K562 (cell line): ENCODE measurements around the gene IRF1. TPM values are rescaled to one million over a fixed set of nuclear protein-coding genes. Genes with fewer than 3 reads are reported as not detected.

Experiments used
- ATAC-seq: fragments of 200-7000 bp; cut with Tn5 transposase; 3 replicates; pipeline ENCODE4 v1.9.1; 2020; ENCODE audit warnings: moderate library complexity
- BruUV-seq: library from RNA; stranded (reverse); fragments of 400-500 nt; replicated peaks from 2 replicates; lab custom pipeline; 2021; lab: Mats Ljungman, UMichigan
- CTCF ChIA-PET: fragments of 300-600 bp; formaldehyde crosslinking; extraction: SDS; loops from one replicate; lab custom pipeline; 2021; ENCODE audit warnings: low intra/inter-chr PET ratio; lab: Yijun Ruan, JAX
- POLR2A ChIA-PET: fragments of 300-600, 350-650 bp; sonication (Branson Sonifier 250); formaldehyde crosslinking; extraction: SDS; loops from one replicate; lab custom pipeline; 2021; ENCODE audit warnings: antibody characterized with exemption, inconsistent platforms; lab: Yijun Ruan, JAX
- DNase-seq, 4 experiments: peaks; one replicate each; pipeline versions ENCODE4 v3.0.0 to v3.0.0-alpha.2; 2011 to 2018; ENCODE audit warnings: low spot score in 3 of 4, mixed read lengths in 3 of 4; ENCODE audit errors: extremely low read depth in 1 of 4
- FAIRE-seq: peaks from 2 replicates; lab custom pipeline; 2011; peaks lifted over from hg19 to GRCh38; lab: Jason Lieb, UNC
- H2AFZ ChIP-seq: 2 replicates; pipeline ENCODE4 v1.6.0; 2011; ENCODE audit warnings: low read depth, low read length, control low read depth, inconsistent platforms
- H3K27ac ChIP-seq: fragments of 200-600 bp; 3 replicates; pipeline ENCODE4 v1.8.0; 2011; ENCODE audit warnings: low read depth, mild to moderate bottlenecking, control low read depth, inconsistent platforms, low read length, moderate library complexity, mixed read lengths; ENCODE audit errors: extremely low read depth
- H3K27me3 ChIP-seq, 2 experiments: fragments of 300-600 bp in 1 of 2; 2 replicates in 1 of 2; 3 replicates in 1 of 2; pipeline versions ENCODE4 v1.6.0 to v1.8.0; 2011; ENCODE audit warnings: inconsistent platforms in 2 of 2, low read length in 2 of 2, mild to moderate bottlenecking in 1 of 2, mixed read lengths in 1 of 2, moderate library complexity in 1 of 2; ENCODE audit not compliant: control insufficient read depth in 2 of 2, insufficient read depth in 2 of 2
- H3K36me3 ChIP-seq: fragments of 300-600 bp; 3 replicates; pipeline ENCODE4 v1.8.0; 2011; ENCODE audit warnings: mild to moderate bottlenecking, low read length, inconsistent platforms; ENCODE audit not compliant: control insufficient read depth, insufficient read depth
- H3K4me1 ChIP-seq, 2 experiments: fragments of 200-600 bp in 1 of 2; replicated peaks in 1 of 2; 2 replicates in 1 of 2; 3 replicates in 1 of 2; pipeline versions ENCODE4 v1.5.1 to v1.8.0; 2011; ENCODE audit warnings: inconsistent platforms in 2 of 2, low read length in 2 of 2, mild to moderate bottlenecking in 1 of 2, mixed read lengths in 1 of 2, moderate library complexity in 1 of 2; ENCODE audit not compliant: control insufficient read depth in 2 of 2, insufficient read depth in 2 of 2
- H3K4me2 ChIP-seq: 2 replicates; pipeline ENCODE4 v1.6.1; 2011; ENCODE audit warnings: low read length, control low read depth, inconsistent platforms, mixed read lengths; ENCODE audit not compliant: insufficient read depth
- H3K4me3 ChIP-seq: fragments of 200-600 bp; sonication (generic), shearing (Covaris generic); 2 replicates; pipeline ENCODE4 v1.5.1; 2016; ENCODE audit warnings: control low read depth, inconsistent platforms
- H3K79me2 ChIP-seq: fragments of 200-600 bp; 3 replicates; pipeline ENCODE4 v1.8.0; 2011; ENCODE audit warnings: low read length, inconsistent platforms; ENCODE audit not compliant: control insufficient read depth, insufficient read depth
- H3K9ac ChIP-seq, 2 experiments: 2 replicates each; pipeline versions ENCODE4 v1.6.0 to v1.6.1; 2011; ENCODE audit warnings: low read depth in 2 of 2, low read length in 2 of 2, control low read depth in 1 of 2, inconsistent platforms in 1 of 2, mild to moderate bottlenecking in 1 of 2, mixed read lengths in 1 of 2; ENCODE audit not compliant: insufficient read depth in 1 of 2
- H3K9me1 ChIP-seq: one replicate; pipeline ENCODE4 v1.6.0; 2011; ENCODE audit warnings: inconsistent platforms, mild to moderate bottlenecking, low read length, moderate library complexity; ENCODE audit not compliant: control insufficient read depth, insufficient read depth
- H3K9me3 ChIP-seq: replicated peaks from 2 replicates; pipeline ENCODE4 v1.5.1; 2011; ENCODE audit warnings: low read depth, low read length, inconsistent platforms; ENCODE audit not compliant: control insufficient read depth, insufficient read depth
- H4K20me1 ChIP-seq: replicated peaks from 2 replicates; pipeline ENCODE4 v1.6.1; 2011; ENCODE audit warnings: low read length, inconsistent platforms, mixed read lengths; ENCODE audit not compliant: control insufficient read depth, insufficient read depth
- ATF1 ChIP-seq, 2 experiments: fragments of 450-650 bp in 1 of 2; IDR thresholded peaks; 2 replicates each; pipeline ENCODE4 v1.6.1; 2016; ENCODE audit warnings: missing compliant biosample characterization in 1 of 2, missing genetic modification characterization in 1 of 2
- MCM3 ChIP-seq: fragments of 450-650 bp; IDR thresholded peaks from 2 replicates; pipeline ENCODE4 v1.6.1; 2016
- MCM5 ChIP-seq: fragments of 450-650 bp; IDR thresholded peaks from 2 replicates; pipeline ENCODE4 v1.6.1; 2016; ENCODE audit warnings: low read depth
- MEF2D ChIP-seq: conservative IDR thresholded peaks from 2 replicates; pipeline ENCODE4 v1.6.1; 2016; ENCODE audit warnings: low read depth, missing genetic modification characterization, missing compliant biosample characterization
- MYBL2 ChIP-seq, 2 experiments: fragments of 450-650 bp in 1 of 2; sonication (generic) in 1 of 2; formaldehyde crosslinking in 1 of 2; IDR thresholded peaks; 2 replicates each; pipeline versions ENCODE4 v1.6.1 to v1.8.1; 2017 to 2022; ENCODE audit warnings: borderline replicate concordance in 1 of 2, inconsistent platforms in 1 of 2, low read depth in 1 of 2, mild to moderate bottlenecking in 1 of 2, missing genetic modification reagents in 1 of 2, moderate library complexity in 1 of 2
- POLR2AphosphoS5 ChIP-seq: IDR thresholded peaks from 2 replicates; pipeline ENCODE4 v1.6.1; 2011; ENCODE audit warnings: mild to moderate bottlenecking, low read depth, low read length, moderate library complexity; ENCODE audit not compliant: control insufficient read depth, insufficient read depth
- PTRF ChIP-seq: fragments of 450-650 bp; IDR thresholded peaks from 2 replicates; pipeline ENCODE4 v1.6.1; 2016; ENCODE audit warnings: mild to moderate bottlenecking, missing genetic modification characterization, missing compliant biosample characterization
- ZBTB7A ChIP-seq: IDR thresholded peaks from 2 replicates; pipeline ENCODE4 v1.6.1; 2011; ENCODE audit warnings: low read depth, mild to moderate bottlenecking, low read length, moderate library complexity, borderline replicate concordance; ENCODE audit not compliant: control insufficient read depth
- ZNF644 ChIP-seq: fragments of 200-800 bp; sonication (Bioruptor generic); IDR thresholded peaks from 2 replicates; pipeline ENCODE4 v1.6.1; 2016; ENCODE audit warnings: low read depth, missing genetic modification characterization, missing compliant biosample characterization
- WGBS: fragments of 100-300 bp; shearing (Covaris generic); methylation state at CpG from one replicate; pipeline ENCODE4 v1.1.6; 2016; ENCODE audit warnings: low coverage, mixed read lengths; ENCODE audit not compliant: insufficient coverage; ENCODE audit errors: missing lambda C conversion rate; 5-methylcytosine and 5-hydroxymethylcytosine counted together
- in situ Hi-C: fragments of 300-500 bp; cut with MboI; formaldehyde crosslinking; loops from 4 replicates; pipeline ENCODE4 v1.15.0; 2018; ENCODE audit warnings: inconsistent platforms, mixed read lengths
- intact Hi-C: fragments of 100-400 bp; cut with micrococcal nuclease; formaldehyde crosslinking; loops from 2 replicates; pipeline ENCODE4 v1.14.2; 2022
- polyA plus RNA-seq, 8 experiments: library from polyadenylated mRNA; depleted of rRNA in 4 of 8; stranded (reverse) in 5 of 8; unstranded in 3 of 8; fragments of >200 nt; fragmentation: Nextera tagmentation in 2 of 8; fragmentation: Illumina TruSeq in 1 of 8; extraction: Ambion mirVana in 2 of 8; extraction: Trizol in 1 of 8; gene quantifications; 2 replicates each; pipeline versions ENCODE4 v1.2.1 to v1.2.3, GENCODE V29; 2011 to 2014; ENCODE audit warnings: inconsistent platforms in 1 of 8, missing spikeins in 1 of 8
- total RNA-seq, 7 experiments: library from RNA; depleted of rRNA in 6 of 7; stranded (reverse); fragments of >200 nt in 6 of 7; fragmentation: Illumina TruSeq in 2 of 7; extraction: Trizol in 2 of 7; gene quantifications; 2 replicates each; pipeline versions ENCODE4 v1.2.1 to v1.2.3, GENCODE V29; 2011 to 2021; ENCODE audit warnings: low replicate concordance in 1 of 7
- TF ChIP-seq, protein P1 (sequence below): fragments of 250-450 bp; sonication (Bioruptor Pico); IDR thresholded peaks from 2 replicates; pipeline ENCODE4 v1.8.0; 2021; ENCODE audit warnings: moderate library complexity, mild to moderate bottlenecking, inconsistent platforms
- TF ChIP-seq, protein P2 (sequence below): sonication (generic); formaldehyde crosslinking; IDR thresholded peaks from 2 replicates; pipeline ENCODE4 v1.8.1; 2023; ENCODE audit warnings: mild to moderate bottlenecking, missing genetic modification reagents
- TF ChIP-seq, protein P3 (sequence below): sonication (generic); formaldehyde crosslinking; IDR thresholded peaks from 2 replicates; pipeline ENCODE4 v1.8.1; 2023; ENCODE audit warnings: mild to moderate bottlenecking, missing genetic modification reagents
- TF ChIP-seq, protein P4 (sequence below): fragments of 250-450 bp; sonication (Bioruptor Pico); IDR thresholded peaks from 2 replicates; pipeline ENCODE4 v1.8.0; 2021; ENCODE audit warnings: moderate library complexity, mild to moderate bottlenecking, inconsistent platforms

Gene IRF1
- total and polyA plus RNA-seq, 9 of the 15 experiments (the other 6 are each of a cell fraction or from before 2014, with no cell fraction given), result 1.1 to 12.3 (median 5.9) TPM

DNA sequence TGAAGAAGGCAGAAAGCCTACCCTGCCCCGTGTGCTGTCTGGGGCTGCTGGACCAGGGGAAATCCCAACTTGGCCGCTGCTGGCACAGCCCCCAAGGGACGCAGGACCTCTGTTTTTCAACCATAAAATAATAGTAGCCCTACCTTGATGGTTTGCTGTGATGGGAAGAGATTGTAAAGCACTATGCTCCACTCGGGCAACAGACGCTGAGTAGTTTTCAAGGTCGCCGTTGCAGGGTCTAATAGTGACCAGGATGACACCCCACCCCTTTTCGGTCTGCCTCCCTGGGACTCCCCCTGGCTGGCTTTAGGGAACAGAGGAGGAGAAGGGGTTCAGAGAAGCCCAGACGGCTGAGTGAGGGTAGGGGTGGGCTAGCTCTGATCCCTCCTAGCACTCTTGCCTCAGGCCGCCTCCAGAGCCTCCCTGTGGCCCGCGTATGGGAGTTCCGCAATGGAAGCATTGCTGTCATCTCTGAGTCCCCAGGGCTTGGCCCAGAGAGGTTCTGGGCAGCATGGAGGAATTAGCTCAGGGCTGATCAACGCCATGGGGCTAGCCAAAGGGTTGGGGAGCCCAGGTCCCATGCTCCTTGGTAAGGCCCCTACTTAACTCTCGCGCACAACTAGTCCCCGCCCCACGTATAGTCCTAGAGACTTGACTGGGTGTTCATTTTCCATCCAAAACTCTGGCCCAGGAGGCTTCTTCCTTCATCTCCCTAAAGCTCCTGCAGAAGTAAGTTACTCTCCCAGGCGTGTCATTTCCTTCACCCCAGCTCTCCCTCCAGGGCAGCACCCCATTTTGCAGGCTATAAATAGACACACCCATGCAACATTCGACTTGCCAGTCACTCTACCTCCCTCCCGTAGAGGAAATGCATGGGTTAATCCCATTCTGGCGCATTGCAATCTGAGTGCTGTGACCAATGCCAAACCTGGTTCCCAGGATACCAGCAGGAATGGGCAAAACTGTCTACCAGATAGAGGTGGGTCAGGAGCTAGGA lies 1.1 kb upstream of the IRF1 start:
- H2AFZ ChIP-seq, result peak overlapping the region; percentile 94
- peaks cover 22% of the 10 kb centered on the region; the same call in 2 of the 3 replicates for H3K36me3 ChIP-seq
- in situ Hi-C loops (loop anchor here (10.0 kb wide), 2 partner anchors 107 to 307 kb away; no protein-coding TSS in a partner anchor), intact Hi-C loops (no loop called here)
- ChIA-PET POLR2A (interaction anchor here (0.6 to 5.2 kb wide), 17 partner anchors 12 to 302 kb away, joined by 3 to 115 read pairs (median 8); partner anchors contain the start of gene SLC22A5), CTCF (interaction anchor here (1.8 kb wide), 1 partner anchor 81 kb away, joined by 4 read pairs; no protein-coding TSS in a partner anchor)
- no peaks in the 10 kb centered on the region for H3K9me1 ChIP-seq
- peak overlapping the region; percentile 65 to 96 for H3K9ac ChIP-seq
- DNase-seq (no peak), FAIRE-seq (no peak), ATAC-seq (peak; percentile 3)
- H3K9me3 ChIP-seq, result no peaks in the 10 kb centered on the region
- peaks cover 8% of the 10 kb centered on the region; the same call in 1 of the 2 replicates for H4K20me1 ChIP-seq
- H3K4me2 ChIP-seq, result peak overlapping the region; percentile 89
- H3K4me1 ChIP-seq, result peaks cover 40 to 59% of the 10 kb centered on the region in 2 experiments
- peak overlapping the region; percentile 76 for H3K4me3 ChIP-seq
- no TSS peak for BruUV-seq
- peak overlapping the region; percentile 84 for H3K27ac ChIP-seq
- H3K79me2 ChIP-seq, result peaks cover 12% of the 10 kb centered on the region
- no peaks in the 10 kb centered on the region for H3K27me3 ChIP-seq
- 53% methylated on average over 22 of the region's 22 CpGs for WGBS
- TF ChIP-seq MCM5, result no peak
- TF ChIP-seq, protein P1, sequence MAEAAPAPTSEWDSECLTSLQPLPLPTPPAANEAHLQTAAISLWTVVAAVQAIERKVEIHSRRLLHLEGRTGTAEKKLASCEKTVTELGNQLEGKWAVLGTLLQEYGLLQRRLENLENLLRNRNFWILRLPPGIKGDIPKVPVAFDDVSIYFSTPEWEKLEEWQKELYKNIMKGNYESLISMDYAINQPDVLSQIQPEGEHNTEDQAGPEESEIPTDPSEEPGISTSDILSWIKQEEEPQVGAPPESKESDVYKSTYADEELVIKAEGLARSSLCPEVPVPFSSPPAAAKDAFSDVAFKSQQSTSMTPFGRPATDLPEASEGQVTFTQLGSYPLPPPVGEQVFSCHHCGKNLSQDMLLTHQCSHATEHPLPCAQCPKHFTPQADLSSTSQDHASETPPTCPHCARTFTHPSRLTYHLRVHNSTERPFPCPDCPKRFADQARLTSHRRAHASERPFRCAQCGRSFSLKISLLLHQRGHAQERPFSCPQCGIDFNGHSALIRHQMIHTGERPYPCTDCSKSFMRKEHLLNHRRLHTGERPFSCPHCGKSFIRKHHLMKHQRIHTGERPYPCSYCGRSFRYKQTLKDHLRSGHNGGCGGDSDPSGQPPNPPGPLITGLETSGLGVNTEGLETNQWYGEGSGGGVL (CRISPR knock-in tag), result no peak
- TF ChIP-seq MCM3, result no peak
- peak; percentile 79 for TF ChIP-seq MEF2D (tag)
- TF ChIP-seq MYBL2 (IDR thresholded peaks at IDR 0.05; ENCODE audit: low read depth), result no peak
- no peak for TF ChIP-seq MYBL2 (CRISPR knock-in tag; IDR thresholded peaks at IDR 0.05; ENCODE audit: borderline replicate concordance)
- no peak for TF ChIP-seq POLR2AphosphoS5
- peak; percentile 54; the same call in 1 of the 2 replicates for TF ChIP-seq ZBTB7A
- TF ChIP-seq, protein P2, sequence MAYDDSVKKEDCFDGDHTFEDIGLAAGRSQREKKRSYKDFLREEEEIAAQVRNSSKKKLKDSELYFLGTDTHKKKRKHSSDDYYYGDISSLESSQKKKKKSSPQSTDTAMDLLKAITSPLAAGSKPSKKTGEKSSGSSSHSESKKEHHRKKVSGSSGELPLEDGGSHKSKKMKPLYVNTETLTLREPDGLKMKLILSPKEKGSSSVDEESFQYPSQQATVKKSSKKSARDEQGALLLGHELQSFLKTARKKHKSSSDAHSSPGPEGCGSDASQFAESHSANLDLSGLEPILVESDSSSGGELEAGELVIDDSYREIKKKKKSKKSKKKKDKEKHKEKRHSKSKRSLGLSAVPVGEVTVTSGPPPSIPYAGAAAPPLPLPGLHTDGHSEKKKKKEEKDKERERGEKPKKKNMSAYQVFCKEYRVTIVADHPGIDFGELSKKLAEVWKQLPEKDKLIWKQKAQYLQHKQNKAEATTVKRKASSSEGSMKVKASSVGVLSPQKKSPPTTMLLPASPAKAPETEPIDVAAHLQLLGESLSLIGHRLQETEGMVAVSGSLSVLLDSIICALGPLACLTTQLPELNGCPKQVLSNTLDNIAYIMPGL (CRISPR knock-in tag), result no peak
- TF ChIP-seq, protein P3, sequence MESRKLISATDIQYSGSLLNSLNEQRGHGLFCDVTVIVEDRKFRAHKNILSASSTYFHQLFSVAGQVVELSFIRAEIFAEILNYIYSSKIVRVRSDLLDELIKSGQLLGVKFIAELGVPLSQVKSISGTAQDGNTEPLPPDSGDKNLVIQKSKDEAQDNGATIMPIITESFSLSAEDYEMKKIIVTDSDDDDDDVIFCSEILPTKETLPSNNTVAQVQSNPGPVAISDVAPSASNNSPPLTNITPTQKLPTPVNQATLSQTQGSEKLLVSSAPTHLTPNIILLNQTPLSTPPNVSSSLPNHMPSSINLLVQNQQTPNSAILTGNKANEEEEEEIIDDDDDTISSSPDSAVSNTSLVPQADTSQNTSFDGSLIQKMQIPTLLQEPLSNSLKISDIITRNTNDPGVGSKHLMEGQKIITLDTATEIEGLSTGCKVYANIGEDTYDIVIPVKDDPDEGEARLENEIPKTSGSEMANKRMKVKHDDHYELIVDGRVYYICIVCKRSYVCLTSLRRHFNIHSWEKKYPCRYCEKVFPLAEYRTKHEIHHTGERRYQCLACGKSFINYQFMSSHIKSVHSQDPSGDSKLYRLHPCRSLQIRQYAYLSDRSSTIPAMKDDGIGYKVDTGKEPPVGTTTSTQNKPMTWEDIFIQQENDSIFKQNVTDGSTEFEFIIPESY (CRISPR knock-in tag), result peak; percentile 56; the same call in 1 of the 2 replicates
- no peak for TF ChIP-seq ATF1 (CRISPR knock-in tag; IDR thresholded peaks at IDR 0.05)
- TF ChIP-seq ATF1 (tag; IDR thresholded peaks at IDR 0.05), result no peak
- TF ChIP-seq PTRF, result no peak
- TF ChIP-seq, protein P4, sequence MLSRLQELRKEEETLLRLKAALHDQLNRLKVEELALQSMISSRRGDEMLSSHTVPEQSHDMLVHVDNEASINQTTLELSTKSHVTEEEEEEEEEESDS (CRISPR knock-in tag), result no peak
- TF ChIP-seq ZNF644 (tag), result no peak
